Measurements from ENCODE around the gene UGT1A7.

- TF ChIP-seq TAF1 (IDR thresholded peaks at IDR 0.05; ENCODE audit: borderline replicate concordance, low read depth, low read length) (no peak), POLR2AphosphoS5 (IDR thresholded peaks at IDR 0.05; ENCODE audit: low read depth, low read length) (no peak), POLR2A (IDR thresholded peaks at IDR 0.05; ENCODE audit: low read depth, low read length) (no peak)
These were observed 10.0 kb downstream of the UGT1A7 start for GRCh38 chr2:233691443-233692433.
